B cell (primary cell): ENCODE measurements around the gene DLG1. TPM values are rescaled to one million over a fixed set of nuclear protein-coding genes. Genes with fewer than 3 reads are reported as not detected.

Source experiments
- ATAC-seq: fragments of 200-7000 bp; cut with Tn5 transposase; one replicate; pipeline ENCODE4 v1.10.0; 2021; ENCODE audit warnings: low read depth, mild to moderate bottlenecking, moderate number of reproducible peaks, moderate library complexity
- CTCF ChIA-PET: fragments of 350-600 bp; sonication (Branson Sonifier 250); formaldehyde crosslinking; loops from one replicate; lab custom pipeline; 2021; ENCODE audit warnings: antibody characterized with exemption, inconsistent platforms; lab: Charles Lee
- POLR2A ChIA-PET: fragments of 350-600 bp; sonication (Branson Sonifier 250); formaldehyde crosslinking; loops from one replicate; lab custom pipeline; 2021; ENCODE audit warnings: antibody characterized with exemption; lab: Charles Lee
- DNase-seq: peaks from one replicate; pipeline ENCODE4 v3.0.0; 2013
- H2AFZ ChIP-seq: 2 replicates; pipeline ENCODE4 v1.6.1; 2012; ENCODE audit warnings: mild to moderate bottlenecking, low read depth, low read length; ENCODE audit not compliant: insufficient read depth, poor library complexity, severe bottlenecking
- H3K27ac ChIP-seq, 2 donors: 1 replicate in 1 of 2; 2 replicates in 1 of 2; pipeline ENCODE4 v1.5.1; 2012 to 2013; ENCODE audit warnings: low read length in 2 of 2, mild to moderate bottlenecking in 2 of 2, moderate library complexity in 1 of 2
- H3K27me3 ChIP-seq, 4 experiments: fragments of 200-600 bp in 1 of 4; sonication (generic) in 1 of 4; replicated peaks in 1 of 4; 1 replicate in 2 of 4; 2 replicates in 2 of 4; pipeline versions ENCODE4 v1.6.1 to v1.7.0; 2013 to 2016; ENCODE audit warnings: low read length in 3 of 4, mild to moderate bottlenecking in 2 of 4, mixed read lengths in 1 of 4, moderate library complexity in 1 of 4; ENCODE audit not compliant: insufficient read depth in 4 of 4, control insufficient read depth in 3 of 4; ENCODE audit errors: control extremely low read depth in 1 of 4
- H3K36me3 ChIP-seq, 2 experiments: replicated peaks in 1 of 2; 1 replicate in 1 of 2; 2 replicates in 1 of 2; pipeline versions ENCODE4 v1.6.1 to v1.7.1; 2013; ENCODE audit warnings: low read length in 1 of 2; ENCODE audit not compliant: insufficient read depth in 2 of 2, control insufficient read depth in 1 of 2; ENCODE audit errors: control extremely low read depth in 1 of 2, extremely low read depth in 1 of 2
- H3K4me1 ChIP-seq, 2 donors: fragments of 200-600 bp in 1 of 2; sonication (generic) in 1 of 2; 1 replicate in 1 of 2; 2 replicates in 1 of 2; pipeline versions ENCODE4 v1.5.1 to v1.6.1; 2013 to 2017; ENCODE audit warnings: low read length in 2 of 2; ENCODE audit not compliant: control insufficient read depth in 2 of 2, insufficient read depth in 2 of 2
- H3K4me2 ChIP-seq: replicated peaks from 2 replicates; pipeline ENCODE3; 2012; ENCODE audit warnings: mild to moderate bottlenecking, low read depth, low read length; ENCODE audit not compliant: poor library complexity, severe bottlenecking
- H3K4me3 ChIP-seq, 5 experiments: fragments of 200-600 bp in 1 of 5; sonication (generic) in 1 of 5; 1 replicate in 3 of 5; 2 replicates in 2 of 5; pipeline versions ENCODE4 v1.5.1 to v1.7.0; 2011 to 2016; ENCODE audit warnings: low read length in 4 of 5, mild to moderate bottlenecking in 4 of 5, low read depth in 2 of 5, control low read depth in 1 of 5, moderate library complexity in 1 of 5; ENCODE audit not compliant: insufficient read depth in 1 of 5; ENCODE audit errors: control extremely low read depth in 1 of 5, extremely low read depth in 1 of 5
- H3K79me2 ChIP-seq: fragments of 200-600 bp; sonication (generic); one replicate; pipeline ENCODE4 v1.6.0; 2016; ENCODE audit warnings: low read length; ENCODE audit not compliant: control insufficient read depth, insufficient read depth
- H3K9ac ChIP-seq: fragments of 200-600 bp; sonication (generic); 2 replicates; pipeline ENCODE4 v1.6.1; 2017; ENCODE audit warnings: mild to moderate bottlenecking, low read length, moderate library complexity
- H3K9me3 ChIP-seq, 3 donors: one replicate each; pipeline versions ENCODE4 v1.6.1 to v1.7.1; 2013; ENCODE audit warnings: low read length in 2 of 3; ENCODE audit not compliant: control insufficient read depth in 2 of 3, insufficient read depth in 1 of 3; ENCODE audit errors: control extremely low read depth in 1 of 3
- H4K20me1 ChIP-seq: 2 replicates; pipeline ENCODE4 v1.6.0; 2012; ENCODE audit warnings: mild to moderate bottlenecking, low read length; ENCODE audit not compliant: insufficient read depth, control insufficient read depth, poor library complexity, severe bottlenecking
- H3K27ac Mint-ChIP-seq: one replicate; pipeline ENCODE4 v1.8.0; 2021; ENCODE audit warnings: mixed read lengths
- H3K27me3 Mint-ChIP-seq: one replicate; pipeline ENCODE4 v1.8.0; 2021; ENCODE audit warnings: mixed read lengths
- H3K4me1 Mint-ChIP-seq: one replicate; pipeline ENCODE4 v1.8.0; 2021; ENCODE audit warnings: mixed read lengths
- H3K4me3 Mint-ChIP-seq: one replicate; pipeline ENCODE4 v1.8.0; 2021; ENCODE audit warnings: mixed read lengths
- H3K9me3 Mint-ChIP-seq: one replicate; pipeline ENCODE4 v1.8.0; 2022; ENCODE audit warnings: mixed read lengths; ENCODE audit not compliant: insufficient read depth
- EZH2 ChIP-seq: IDR thresholded peaks from 2 replicates; pipeline ENCODE4 v1.6.1; 2012; ENCODE audit warnings: borderline replicate concordance, low read depth, mild to moderate bottlenecking, moderate library complexity, low read length; ENCODE audit not compliant: insufficient read depth, poor library complexity, severe bottlenecking
- WGBS: methylation state at CpG from one replicate; pipeline ENCODE4 v1.1.5; 2013; ENCODE audit warnings: missing lambda C conversion rate; ENCODE audit not compliant: insufficient coverage; 5-methylcytosine and 5-hydroxymethylcytosine counted together
- intact Hi-C: fragments of 100-400 bp; cut with micrococcal nuclease; formaldehyde crosslinking; loops from one replicate; pipeline ENCODE4 v1.10.0; 2022
- polyA plus RNA-seq: library from polyadenylated mRNA; depleted of rRNA; stranded (reverse); fragments of >200 nt; gene quantifications from 2 replicates; pipeline ENCODE4 v1.2.3, GENCODE V29; 2012
- total RNA-seq, 2 donors: library from RNA; stranded (reverse); fragments of 120-200 nt in 1 of 2; gene quantifications; 1 replicate in 1 of 2; 2 replicates in 1 of 2; pipeline versions ENCODE4 v1.2.3 to v1.2.4, GENCODE V29; 2013 to 2022
- TF ChIP-seq, protein P1 (sequence below): fragments of 200-600 bp; IDR thresholded peaks from one replicate; pipeline ENCODE4 v1.8.0; 2022; ENCODE audit warnings: antibody characterized with exemption, mild to moderate bottlenecking

Gene DLG1
- total and polyA plus RNA-seq, 2 donors (not counting 1 experiment from before 2014, with no cell fraction given) = 23.4 to 114 TPM

DNA sequence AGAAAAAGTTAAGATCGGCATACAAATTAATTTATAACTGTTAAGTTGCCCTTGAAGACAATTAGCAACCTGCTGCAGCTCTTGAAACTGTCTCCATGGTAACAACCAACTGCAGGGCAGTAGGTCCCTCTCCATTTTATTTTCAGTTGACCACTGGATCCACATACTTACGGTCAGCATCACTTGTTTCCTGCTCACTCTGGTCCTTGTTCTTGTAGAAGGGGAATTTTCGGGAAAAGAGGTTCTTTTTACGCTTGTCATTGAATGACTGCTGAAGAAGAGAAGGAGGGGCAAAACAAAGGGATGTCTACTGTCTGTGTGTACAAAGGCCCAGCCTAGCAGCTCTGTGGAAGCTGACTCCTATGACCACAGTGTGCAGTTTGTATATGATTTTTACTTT, 222.0 kb downstream of the DLG1 start:
- Histone ChIP-seq H3K79me2 (no peaks in the 10 kb centered on the region), H3K4me1 (no peaks in the 10 kb centered on the region), H3K4me3 (no peak overlapping the region), H3K9me3 (peaks cover 0 to under 1% (median 0%) of the 10 kb centered on the region in 3 donors), H3K4me2 (no peak overlapping the region), H3K27me3 (no peaks in the 10 kb centered on the region), H4K20me1 (no peaks in the 10 kb centered on the region), H2AFZ (no peak overlapping the region), H3K27ac (no peak overlapping the region), H3K36me3 (peaks cover 2 to 14% of the 10 kb centered on the region in 2 experiments), H3K9ac (no peak overlapping the region)
- no peaks in the 10 kb centered on the region for H3K4me1 Mint-ChIP-seq
- H3K4me3 Mint-ChIP-seq = no peak overlapping the region
- no peaks in the 10 kb centered on the region for H3K9me3 Mint-ChIP-seq
- DNase-seq = no peak
- 100% methylated on average over 2 of the region's 4 CpGs for WGBS
- ChIA-PET POLR2A (no interaction called here), CTCF (no interaction called here)
- H3K27ac Mint-ChIP-seq = no peak overlapping the region
- TF ChIP-seq EZH2 = no peak
- TF ChIP-seq, protein P1, sequence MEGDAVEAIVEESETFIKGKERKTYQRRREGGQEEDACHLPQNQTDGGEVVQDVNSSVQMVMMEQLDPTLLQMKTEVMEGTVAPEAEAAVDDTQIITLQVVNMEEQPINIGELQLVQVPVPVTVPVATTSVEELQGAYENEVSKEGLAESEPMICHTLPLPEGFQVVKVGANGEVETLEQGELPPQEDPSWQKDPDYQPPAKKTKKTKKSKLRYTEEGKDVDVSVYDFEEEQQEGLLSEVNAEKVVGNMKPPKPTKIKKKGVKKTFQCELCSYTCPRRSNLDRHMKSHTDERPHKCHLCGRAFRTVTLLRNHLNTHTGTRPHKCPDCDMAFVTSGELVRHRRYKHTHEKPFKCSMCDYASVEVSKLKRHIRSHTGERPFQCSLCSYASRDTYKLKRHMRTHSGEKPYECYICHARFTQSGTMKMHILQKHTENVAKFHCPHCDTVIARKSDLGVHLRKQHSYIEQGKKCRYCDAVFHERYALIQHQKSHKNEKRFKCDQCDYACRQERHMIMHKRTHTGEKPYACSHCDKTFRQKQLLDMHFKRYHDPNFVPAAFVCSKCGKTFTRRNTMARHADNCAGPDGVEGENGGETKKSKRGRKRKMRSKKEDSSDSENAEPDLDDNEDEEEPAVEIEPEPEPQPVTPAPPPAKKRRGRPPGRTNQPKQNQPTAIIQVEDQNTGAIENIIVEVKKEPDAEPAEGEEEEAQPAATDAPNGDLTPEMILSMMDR = no peak
- intact Hi-C loops = no loop called here
- ATAC-seq = no peak
- H3K27me3 Mint-ChIP-seq = no peaks in the 10 kb centered on the region

DNA sequence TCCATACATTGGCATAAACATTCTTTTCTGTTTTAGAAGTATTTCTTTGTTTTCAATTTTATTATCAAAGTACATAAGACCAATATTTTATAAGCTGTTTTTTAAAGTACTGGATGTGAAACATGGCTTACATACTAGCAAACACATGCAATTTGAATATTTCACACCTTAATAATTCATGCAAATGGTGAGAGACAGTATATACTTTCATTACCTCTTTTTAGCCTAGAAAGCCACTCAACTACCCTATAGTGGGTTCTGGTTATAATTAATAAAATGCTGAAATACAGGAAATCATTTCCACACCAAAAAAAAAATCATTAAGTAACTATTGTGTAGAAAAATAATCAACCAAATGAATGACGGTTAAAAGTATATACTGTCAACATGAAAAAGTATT, 230.3 kb downstream of the DLG1 start:
- intact Hi-C loops = no loop called here
- no peaks in the 10 kb centered on the region for H3K79me2 ChIP-seq
- peak; percentile 33 for ATAC-seq
- peaks cover 13% of the 10 kb centered on the region for H3K4me1 Mint-ChIP-seq
- H3K9me3 ChIP-seq = peaks cover 0 to 2% (median 0%) of the 10 kb centered on the region in 3 donors
- no peak overlapping the region for H3K4me3 ChIP-seq
- H3K9ac ChIP-seq = no peak overlapping the region
- no peak for TF ChIP-seq EZH2
- TF ChIP-seq, protein P1 = no peak
- no peak overlapping the region for H3K27ac ChIP-seq
- H3K36me3 ChIP-seq = peaks cover 3 to 15% of the 10 kb centered on the region in 2 experiments
- H4K20me1 ChIP-seq = no peaks in the 10 kb centered on the region
- H3K27me3 ChIP-seq = no peaks in the 10 kb centered on the region
- no CpG with 5 or more reads among the region's 1 CpG for WGBS
- no peak overlapping the region for H2AFZ ChIP-seq
- DNase-seq = peak; percentile 45
- peak overlapping the region; percentile 22 for H3K4me2 ChIP-seq
- peaks cover 4 to 10% of the 10 kb centered on the region in 2 donors for H3K4me1 ChIP-seq
- H3K4me3 Mint-ChIP-seq = no peak overlapping the region
- POLR2A ChIA-PET = no interaction called here
- no peaks in the 10 kb centered on the region for H3K9me3 Mint-ChIP-seq
- H3K27me3 Mint-ChIP-seq = no peaks in the 10 kb centered on the region
- CTCF ChIA-PET = no interaction called here
- no peak overlapping the region for H3K27ac Mint-ChIP-seq
